Measurements from ENCODE around the gene LGR4.

Gene LGR4

DNA sequence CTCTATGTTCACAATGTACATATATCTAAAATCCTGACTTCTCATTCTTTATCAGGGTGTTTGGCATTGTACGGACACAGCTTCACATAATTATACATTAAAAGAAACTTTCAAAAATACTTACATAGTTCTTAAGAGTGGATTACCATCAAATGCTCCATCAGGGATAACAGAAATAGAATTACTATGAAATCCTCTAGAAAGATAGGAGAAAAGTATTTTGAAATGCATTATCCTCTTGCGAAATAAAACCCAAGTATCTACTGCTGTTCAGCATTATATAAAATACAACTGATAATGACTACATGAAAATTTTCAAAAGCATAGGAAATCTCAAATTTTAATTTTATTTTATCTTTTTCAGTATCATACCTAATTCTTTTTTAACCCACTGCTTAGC is 91.8 kb downstream of the LGR4 start:
- no peak overlapping the region for H3K4me3 ChIP-seq (ENCODE audit: low read length)
- TF ChIP-seq, protein P1, sequence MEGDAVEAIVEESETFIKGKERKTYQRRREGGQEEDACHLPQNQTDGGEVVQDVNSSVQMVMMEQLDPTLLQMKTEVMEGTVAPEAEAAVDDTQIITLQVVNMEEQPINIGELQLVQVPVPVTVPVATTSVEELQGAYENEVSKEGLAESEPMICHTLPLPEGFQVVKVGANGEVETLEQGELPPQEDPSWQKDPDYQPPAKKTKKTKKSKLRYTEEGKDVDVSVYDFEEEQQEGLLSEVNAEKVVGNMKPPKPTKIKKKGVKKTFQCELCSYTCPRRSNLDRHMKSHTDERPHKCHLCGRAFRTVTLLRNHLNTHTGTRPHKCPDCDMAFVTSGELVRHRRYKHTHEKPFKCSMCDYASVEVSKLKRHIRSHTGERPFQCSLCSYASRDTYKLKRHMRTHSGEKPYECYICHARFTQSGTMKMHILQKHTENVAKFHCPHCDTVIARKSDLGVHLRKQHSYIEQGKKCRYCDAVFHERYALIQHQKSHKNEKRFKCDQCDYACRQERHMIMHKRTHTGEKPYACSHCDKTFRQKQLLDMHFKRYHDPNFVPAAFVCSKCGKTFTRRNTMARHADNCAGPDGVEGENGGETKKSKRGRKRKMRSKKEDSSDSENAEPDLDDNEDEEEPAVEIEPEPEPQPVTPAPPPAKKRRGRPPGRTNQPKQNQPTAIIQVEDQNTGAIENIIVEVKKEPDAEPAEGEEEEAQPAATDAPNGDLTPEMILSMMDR (conservative IDR thresholded peaks at IDR 0.05; ENCODE audit: low read depth, low read length): no peak
- DNase-seq (ENCODE audit: low read depth): no peak

DNA sequence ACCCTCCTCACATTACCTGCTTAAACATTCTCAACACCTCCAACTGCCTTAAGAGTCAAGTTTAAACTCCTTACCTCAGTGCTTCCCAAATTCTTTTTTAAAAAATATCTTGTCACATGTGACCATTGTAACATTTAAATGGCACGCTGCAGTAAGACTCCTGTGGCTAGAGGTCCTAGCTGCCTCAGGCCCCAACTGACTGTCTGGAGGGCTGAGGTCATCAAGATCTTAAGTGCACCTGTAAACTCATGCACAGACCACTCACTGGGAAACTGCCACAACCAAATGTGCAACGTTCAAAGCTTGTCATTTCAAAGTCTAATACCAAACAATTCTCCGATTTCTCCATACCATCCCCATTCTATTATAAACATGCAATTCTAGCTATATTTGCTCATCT is 93.1 kb downstream of the LGR4 start:
- no peak for DNase-seq (ENCODE audit: low read depth)
- no peak overlapping the region for H3K4me3 ChIP-seq (ENCODE audit: low read length)
- TF ChIP-seq, protein P1 (conservative IDR thresholded peaks at IDR 0.05; ENCODE audit: low read depth, low read length): no peak

DNA sequence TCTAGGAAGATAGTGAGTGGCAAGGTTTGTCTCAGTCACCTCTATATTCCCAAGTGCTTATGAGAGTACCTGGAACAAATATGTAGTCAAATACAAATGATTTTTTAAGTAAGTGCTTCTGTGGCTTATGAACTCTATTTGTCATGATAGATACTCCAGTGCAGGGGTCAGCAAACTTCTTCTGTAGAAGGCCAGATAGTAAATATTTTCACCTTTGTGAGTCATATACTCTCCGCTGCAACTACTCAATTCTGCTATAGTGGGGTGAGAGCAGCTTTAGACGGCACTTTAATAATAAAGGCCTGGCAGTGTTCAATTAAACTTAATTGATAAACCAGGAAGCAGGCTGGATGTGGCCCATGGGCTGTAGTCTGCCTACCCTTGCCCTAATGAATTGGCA is 97.2 kb downstream of the LGR4 start:
- DNase-seq (ENCODE audit: low read depth): no peak
- TF ChIP-seq, protein P1 (conservative IDR thresholded peaks at IDR 0.05; ENCODE audit: low read depth, low read length): no peak
- no peak overlapping the region for H3K4me3 ChIP-seq (ENCODE audit: low read length)

DNA sequence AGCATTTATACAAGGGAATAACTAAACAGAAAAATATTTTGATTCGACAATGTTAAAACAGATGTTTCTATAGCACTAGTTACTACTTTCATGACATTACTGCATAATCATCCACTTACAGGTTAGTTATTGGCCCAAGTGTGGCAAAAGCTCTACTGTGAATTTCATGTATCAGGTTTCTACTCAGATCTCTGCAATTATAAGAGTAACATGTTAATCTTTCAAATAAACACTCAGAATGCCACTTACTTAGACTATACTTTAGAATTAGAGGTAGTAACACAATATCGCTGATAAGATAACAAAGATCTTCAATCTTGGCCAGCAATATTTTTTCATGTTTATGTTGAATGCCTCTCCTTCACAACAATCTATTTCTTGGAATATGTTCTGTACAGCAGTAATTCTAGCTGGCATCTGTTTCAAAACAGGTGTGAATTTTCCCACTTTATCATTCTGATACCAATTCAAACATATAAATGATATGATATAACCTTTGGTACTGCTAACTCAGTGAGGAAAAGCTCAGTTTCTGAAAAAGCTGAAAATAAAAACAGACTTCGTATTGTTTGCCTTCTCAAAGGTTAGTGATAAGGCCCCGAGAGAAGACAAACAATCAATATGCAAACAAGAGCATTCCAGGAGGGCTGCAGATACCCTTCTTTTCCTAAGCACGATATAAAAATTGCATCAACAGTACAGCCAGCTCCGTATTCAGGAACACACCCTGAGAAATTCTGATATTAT is 98.6 kb downstream of the LGR4 start:
- TF ChIP-seq, protein P1 (conservative IDR thresholded peaks at IDR 0.05; ENCODE audit: low read depth, low read length): no peak
- DNase-seq (ENCODE audit: low read depth): no peak
- H3K4me3 ChIP-seq (ENCODE audit: low read length): no peak overlapping the region

DNA sequence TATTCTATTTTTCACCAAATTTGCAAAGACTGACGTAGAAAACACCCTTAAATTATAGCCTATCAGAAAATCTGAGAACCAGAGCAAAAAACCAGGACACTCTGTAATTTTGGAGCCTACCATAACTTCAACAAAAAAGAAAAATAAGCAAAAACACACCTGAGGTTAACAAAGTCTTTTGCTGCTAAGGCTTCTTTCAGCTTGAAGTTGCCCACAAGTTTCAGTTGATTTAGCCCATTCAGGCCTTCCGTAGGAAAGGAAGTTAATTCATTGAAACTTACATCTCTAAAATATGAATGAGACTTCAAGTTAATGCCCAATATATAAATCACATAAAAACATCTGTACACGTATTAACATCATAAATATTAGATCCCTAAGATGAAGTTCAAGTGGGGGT is 99.2 kb downstream of the LGR4 start:
- TF ChIP-seq, protein P1 (conservative IDR thresholded peaks at IDR 0.05; ENCODE audit: low read depth, low read length): no peak
- H3K4me3 ChIP-seq (ENCODE audit: low read length): no peak overlapping the region
- DNase-seq (ENCODE audit: low read depth): no peak

DNA sequence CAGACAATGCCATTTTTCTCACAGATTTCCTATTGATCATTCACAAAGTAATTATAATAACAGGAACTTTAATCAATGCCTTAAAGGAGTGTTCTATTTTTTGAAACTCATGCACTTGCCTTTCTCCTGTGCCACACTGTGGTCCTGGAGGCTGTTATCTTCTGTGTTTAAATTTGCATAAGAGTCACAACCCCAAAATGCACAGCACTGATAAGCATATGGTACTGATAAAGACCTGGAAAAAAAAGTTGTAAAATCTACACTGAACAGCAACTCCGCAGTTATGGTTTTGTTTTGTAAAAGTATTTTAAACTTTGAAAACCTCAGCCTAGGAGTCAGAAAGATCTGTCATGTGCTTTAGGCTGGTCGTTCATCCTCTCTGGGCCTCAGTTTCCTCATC is 100.4 kb downstream of the LGR4 start:
- TF ChIP-seq, protein P1 (conservative IDR thresholded peaks at IDR 0.05; ENCODE audit: low read depth, low read length): no peak
- DNase-seq (ENCODE audit: low read depth): no peak

DNA sequence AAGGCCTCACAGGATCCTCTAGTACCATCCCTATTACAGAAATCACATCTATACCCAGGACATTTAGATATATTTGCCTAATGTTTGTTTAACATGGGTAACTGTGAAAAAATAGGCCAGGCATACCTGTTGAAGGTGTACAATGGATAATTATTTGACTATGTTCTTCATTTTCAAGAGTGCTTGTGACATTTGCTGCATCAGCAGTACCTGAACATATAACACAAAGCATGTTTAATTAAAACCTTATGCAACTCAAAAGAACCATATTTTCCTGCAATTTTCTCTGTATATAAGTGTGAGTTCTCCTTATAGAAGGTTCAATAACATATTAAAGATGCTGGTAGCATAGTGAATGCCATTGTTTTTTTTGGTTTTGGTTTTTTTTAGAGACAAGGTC is 101.1 kb downstream of the LGR4 start:
- no peak overlapping the region for H3K4me3 ChIP-seq (ENCODE audit: low read length)
- TF ChIP-seq, protein P1 (conservative IDR thresholded peaks at IDR 0.05; ENCODE audit: low read depth, low read length): no peak
- DNase-seq (ENCODE audit: low read depth): no peak

More for the DNA sequence above, 100.4 kb downstream of the LGR4 start:
- H3K4me3 ChIP-seq (ENCODE audit: low read length): no peak overlapping the region
